ENCODE data around the gene BMAL1.
"Not testable (repeated sequence)": the region's sequence is repeated elsewhere in the genome, so short reads cannot be mapped to it uniquely, and the experiment has no call there.

BMAL1 gene

DNA sequence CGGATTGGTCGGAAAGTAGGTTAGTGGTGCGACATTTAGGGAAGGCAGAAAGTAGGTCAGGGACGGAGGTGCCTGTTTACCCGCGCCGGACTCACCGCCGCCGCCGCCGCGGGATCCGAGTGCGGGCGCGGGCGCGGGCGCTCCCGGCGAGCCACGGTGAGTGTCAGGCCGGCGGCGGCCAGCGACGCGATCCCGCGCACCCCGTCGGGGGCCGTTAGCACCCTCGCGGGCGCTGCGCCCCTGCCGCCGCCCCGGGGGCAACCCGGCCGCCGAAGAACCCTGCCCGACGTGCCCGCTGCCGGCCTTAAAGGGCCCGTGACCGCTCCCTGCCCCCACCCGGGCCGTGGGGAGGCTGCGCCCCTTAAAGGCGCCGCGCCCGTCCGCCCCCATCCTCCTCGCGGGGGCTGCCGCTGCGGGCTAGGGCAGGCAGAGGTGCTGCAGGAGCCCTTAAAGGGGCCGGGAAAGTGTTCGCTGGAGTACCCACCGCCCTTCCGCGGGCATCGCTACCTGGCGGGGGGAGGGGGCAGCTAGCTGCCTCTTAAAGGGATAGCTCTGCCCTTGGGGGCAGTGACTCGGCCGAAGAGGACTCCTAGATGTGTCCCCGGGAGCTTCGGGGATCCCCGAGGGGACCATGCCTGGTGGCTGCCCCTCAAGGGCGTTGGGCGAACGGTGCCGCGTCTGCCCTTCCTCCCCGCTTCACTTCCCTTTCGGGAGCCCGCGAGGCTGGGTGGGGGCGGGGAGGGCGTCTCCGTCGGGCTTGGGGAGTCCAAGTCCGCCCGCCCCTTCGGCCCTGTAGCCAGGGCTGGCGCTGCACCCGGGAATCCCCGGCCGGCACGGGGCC, at the start of gene BMAL1:
TSS of gene BMAL1 (plus strand) at position 23 of the 841 bp plus-strand sequence. CDS start 76,519 bp downstream, outside the sequence.
- DNase-seq: no peak

DNA sequence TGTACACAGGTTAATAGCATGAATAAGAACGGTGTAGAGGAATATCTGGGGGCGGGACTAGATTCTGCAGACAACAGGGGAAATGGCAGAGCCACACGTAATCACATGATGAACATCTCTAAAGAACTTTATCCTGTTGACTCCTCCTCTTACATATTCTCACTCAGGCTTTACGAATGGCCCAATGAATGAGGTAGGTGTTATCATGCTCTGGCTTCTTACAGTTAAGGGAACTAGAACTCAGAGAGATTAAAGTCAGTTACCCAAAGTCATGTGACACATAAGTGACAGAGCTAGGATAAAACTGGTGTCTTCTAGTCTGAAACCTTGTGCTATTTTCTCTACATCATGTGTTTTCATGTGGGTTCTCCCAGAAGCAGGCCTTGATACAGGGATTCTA, 49.0 kb upstream of the BMAL1 start:
- DNase-seq: no peak

DNA sequence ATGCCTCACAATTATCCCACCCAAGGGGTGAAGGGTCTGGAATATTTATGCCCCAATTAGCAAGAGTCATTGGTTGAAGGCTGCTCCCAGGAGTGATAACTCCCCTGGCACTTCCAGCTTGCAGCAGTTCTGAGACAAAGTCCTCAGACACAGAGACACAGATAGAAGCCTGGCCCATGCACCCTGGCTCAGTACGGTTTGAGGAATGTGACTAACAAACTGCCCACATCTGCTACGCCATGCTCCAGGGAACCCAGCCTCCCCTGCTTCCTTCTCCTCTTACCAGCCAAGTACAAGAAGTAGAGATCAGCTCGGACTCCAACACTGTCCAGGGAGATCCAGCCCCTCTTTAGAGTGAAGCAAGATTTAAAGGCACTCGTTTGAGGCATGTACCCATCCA, 48.5 kb upstream of the BMAL1 start:
- no peak for DNase-seq

DNA sequence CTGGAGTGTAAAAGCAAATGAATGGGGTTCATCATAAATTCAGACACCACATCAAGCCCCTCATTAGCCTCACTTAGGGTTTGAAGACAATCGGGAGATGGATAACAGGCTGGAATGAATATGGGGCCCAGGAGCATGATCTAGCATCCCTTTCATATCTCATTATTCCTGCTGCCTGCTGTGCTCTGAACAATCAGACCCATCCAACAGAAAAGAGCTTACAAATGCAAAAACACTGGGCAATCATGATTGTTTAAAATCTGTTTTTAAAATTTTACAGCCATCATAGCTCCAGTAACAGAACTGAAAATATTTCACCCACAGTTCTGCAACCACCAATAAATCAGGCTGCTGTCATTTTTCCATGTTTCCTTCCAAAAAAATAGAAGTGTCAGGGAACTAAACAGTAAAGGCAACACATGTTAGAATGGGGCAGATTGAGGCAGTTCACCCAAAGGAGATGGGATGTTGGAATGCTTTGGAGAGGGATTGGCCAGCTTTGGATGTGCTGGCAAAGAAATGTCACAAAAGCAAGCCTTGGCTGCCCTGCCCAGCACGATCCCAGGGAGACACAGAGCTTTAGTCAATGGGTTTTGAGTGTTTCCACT, 47.8 kb upstream of the BMAL1 start:
- no peak for DNase-seq

DNA sequence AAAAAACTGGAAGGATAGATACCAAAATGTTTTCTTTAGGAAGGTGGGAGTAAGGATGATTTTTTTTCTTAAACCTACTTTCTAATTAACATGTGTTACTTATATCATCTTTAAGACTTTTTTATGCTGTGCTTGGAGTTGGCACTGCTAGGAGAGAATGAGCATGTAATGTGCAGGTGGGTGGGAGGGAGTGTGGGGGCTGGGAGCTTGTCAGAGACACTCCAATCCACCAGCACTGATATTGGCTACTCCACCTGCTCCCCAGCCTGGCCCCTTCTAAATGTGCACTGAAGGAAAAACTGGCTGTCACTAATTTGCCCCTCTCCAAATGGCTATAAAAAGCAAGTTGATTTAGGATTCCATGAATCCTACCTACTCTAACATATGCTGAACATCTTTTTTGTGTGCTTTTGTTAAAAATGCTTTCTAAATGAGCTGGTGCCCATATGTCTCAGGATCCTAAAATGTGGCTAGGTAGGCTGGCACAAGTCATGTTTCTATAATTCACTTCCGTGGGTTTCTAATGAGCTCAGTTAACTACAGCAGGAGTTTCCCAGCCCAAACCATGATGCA, 44.3 kb upstream of the BMAL1 start:
- DNase-seq: peak; percentile 4

DNA sequence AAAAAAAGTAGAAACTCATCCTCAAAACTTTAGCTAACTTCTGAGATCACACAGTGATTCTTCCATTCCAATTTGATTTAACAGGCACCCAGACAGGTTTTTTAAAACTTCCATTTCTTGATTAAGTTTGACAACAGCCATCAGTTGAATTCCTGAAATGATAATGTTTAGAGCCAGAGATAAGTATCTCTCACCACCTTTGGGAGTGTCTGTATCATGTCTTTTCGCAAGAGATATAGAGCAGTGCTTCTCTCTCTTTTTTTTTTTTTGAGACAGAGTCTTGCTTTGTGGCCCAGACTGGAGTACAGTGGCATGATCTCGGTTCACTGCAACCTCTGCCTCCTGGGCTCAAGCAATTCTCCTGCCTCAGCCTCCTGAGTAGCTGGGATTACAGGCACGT, 41.7 kb upstream of the BMAL1 start:
- no peak for DNase-seq

DNA sequence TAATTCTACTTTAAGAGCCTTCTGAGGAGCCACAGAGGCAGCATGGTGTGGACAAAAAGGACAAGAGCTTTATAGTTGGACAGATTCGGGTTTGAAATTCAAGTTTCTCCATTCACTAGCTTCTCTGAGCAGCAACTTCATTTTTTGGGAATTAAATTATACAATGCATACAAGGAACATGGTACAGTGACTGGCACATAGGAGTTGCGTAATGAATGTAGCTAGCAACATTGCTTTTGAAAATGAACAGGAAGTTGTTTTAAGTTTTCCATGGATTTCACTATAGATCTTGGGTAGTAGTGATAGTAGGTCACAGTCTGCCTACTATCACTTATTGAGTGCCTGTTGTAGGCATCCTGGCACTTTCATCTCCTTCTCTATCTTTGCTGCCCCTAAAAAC, 41.0 kb upstream of the BMAL1 start:
- no peak for DNase-seq

DNA sequence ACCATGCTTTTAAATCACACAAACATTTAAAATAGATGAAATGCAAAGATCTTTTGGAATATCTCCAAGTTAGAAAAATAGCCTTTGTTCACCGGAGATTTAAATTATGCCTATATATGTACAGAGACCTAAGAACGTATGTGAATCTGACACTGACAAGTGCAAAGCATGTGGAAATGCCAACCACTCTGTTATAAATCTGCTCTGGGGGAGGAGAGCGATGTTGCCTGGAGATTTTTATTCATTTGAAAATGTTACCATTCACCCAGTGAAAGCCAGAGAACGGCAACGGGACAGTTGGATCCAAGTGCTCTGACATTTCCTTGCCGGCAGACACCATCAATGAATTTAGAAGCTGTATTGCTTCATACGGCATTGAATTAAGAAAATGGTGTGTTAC, 39.8 kb upstream of the BMAL1 start:
- no peak for DNase-seq

DNA sequence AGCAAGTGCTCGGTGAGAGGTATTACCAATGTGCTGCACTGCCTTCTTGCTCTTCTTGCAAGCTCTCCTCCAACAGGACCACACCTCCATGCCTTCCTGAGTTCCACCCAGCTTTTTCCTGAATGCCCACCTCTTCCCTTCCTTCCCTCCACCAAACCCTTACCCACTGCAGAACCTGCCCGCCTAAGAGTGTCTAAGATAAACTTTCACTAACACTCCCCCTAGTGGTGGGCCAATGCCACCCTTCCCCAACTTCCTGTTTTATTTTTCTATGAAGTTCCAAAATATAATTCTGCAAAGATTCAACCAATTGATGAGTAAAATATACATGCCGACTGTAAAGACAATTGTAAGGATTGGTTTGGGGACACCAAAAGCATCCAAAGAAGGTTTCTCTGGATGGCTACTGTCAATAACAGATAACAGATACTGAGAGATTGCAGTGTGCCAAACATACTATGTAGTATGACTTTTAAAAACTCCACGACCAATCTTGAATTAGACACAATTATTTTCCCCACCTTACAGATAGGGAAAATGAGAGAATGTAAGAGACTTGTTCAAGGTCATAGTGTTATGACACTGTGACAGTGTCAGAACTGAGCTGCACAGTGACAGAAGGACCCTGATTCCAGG, 38.6 kb upstream of the BMAL1 start:
- peak; percentile 23 for DNase-seq

DNA sequence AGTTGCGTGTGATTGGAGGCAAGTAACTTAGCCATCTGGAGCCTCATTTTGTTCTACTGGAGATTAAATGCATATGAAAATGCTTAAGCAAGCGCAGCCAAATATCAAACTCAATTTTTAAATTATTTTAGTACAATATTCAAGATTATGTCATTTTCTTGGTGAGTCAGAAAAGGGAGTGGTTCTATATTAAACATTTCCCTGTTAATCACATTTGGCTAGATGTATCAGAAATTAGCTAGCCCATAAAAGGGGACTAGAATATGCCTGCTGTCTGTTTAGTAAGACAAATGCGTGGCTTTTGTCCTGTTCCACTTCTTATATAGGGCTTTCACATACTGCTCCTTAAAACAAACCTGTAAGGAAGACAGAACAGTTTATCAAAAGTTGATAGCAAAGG, 35.0 kb upstream of the BMAL1 start:
- DNase-seq: no peak

DNA sequence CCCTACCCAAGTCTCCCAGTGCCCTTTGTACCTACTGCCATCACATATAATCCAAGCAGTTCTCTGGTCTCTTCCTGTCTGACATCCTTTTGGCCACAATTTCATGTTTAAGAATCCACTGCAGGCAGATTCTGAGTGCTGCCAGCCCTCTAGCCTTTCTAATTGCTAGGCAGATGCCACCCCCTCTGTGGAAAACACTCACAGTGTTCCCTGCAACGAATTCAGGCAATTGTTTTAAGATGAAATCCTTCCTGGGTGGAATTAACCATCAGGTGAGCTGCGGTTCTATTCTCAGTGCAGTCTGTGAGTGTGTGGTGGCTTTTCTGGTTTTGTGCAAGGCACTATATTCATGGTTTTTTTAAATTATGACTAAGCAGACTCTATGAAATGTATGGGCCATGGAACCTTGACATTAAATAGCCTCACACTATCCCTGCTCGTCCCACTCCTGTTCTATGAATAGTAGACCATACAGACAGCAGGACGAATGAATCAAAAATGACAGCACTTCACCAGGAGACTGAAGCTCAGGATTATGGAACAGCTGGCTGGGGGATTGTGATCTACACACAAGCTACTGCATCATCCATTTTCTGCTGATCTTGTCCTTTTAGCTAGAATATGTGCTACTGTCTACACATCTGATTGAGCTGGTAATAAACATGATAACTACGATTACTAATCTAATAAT, 29.8 kb upstream of the BMAL1 start:
- no peak for DNase-seq

DNA sequence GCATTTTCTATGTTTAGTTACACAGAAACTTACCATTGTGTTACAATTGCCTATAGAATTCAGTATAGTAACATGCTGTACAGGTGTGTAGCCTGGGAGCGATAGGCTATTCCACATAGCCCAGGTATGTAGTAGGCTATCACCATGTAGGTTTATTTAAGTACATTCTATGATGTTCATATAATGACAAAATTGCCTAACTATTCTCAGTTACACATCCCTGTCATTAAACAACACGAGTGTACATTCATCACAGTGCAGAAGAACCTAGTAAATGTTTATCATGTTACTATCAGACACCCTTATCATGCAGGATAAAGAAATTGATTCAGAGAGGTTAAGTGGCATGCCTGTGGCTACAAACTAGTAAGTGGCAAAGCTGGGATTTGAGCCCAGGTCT, 28.4 kb upstream of the BMAL1 start:
- DNase-seq: no peak

DNA sequence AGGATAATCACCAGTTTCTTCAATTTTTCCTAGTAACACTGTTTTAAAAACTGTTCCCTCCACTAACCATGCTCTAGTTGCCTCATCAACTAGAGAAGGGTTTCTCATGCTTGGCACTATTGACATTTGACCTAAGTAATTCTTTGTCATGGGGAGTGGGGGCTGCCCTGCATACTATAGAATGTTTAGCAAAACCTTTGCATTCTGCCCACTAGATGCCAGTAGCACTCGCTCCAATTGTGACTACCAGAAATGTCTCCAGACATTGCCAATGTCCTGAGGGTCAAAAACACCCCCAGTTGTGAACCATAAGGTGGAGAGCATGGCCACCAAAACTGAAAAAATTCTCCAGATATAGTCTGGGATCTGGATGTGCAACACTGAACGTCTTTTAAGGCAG, 27.6 kb upstream of the BMAL1 start:
- no peak for DNase-seq

DNA sequence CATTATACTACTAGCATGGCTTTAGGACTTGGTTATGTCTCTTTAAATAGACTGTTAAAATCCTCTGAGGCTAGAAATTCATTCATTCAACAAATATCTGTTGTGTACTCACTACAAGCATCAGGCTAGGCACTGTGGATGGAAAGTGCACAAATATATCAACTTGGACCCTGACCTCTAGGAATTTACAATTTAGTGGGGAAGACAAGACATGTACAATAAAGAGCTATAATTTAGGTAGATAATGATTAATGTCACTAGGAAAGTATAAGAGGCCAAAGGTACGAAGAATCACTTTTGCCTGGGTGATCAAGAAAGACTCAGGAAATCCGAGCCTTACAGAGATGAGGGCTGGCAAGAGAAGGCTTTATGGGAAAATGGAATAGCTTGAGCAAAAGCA, 25.6 kb upstream of the BMAL1 start:
- no peak for DNase-seq

DNA sequence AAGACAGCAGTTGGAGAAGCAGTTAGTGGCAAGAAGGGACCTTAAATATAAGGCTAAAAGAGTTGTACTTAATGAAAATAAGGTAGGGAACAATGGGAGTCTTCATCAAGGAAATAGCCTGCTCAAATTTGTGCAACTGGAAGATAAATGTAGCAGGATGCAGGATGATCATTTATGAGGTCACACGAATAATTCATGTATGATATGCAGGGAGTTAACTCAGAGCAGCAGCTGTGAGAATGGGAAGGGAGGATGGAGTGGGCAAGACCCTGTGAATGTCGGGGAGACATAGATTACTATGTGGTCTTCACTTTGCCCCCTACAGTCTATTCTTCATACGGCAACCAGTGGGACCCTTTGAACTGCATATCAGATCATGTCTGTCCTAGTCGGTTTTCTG, 25.2 kb upstream of the BMAL1 start:
- DNase-seq: no peak

DNA sequence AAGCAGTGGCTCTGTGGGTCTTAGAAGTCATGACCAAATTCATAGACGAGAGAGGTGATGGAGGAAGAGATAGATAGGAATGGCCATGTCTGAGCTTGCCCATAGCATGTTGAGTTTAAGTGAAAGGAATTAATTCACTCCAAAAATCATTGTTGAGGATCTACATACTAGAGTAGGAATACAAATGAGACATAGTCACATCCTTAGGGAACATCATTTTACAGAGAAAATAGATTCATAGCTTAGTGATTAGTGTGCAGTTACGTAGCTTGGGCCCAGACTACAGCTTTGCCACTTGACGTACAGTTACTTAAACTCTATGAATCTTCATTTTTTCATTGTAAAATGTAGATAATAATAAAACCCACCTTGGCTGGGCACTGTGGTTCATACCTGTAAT, 21.4 kb upstream of the BMAL1 start:
- DNase-seq: no peak

DNA sequence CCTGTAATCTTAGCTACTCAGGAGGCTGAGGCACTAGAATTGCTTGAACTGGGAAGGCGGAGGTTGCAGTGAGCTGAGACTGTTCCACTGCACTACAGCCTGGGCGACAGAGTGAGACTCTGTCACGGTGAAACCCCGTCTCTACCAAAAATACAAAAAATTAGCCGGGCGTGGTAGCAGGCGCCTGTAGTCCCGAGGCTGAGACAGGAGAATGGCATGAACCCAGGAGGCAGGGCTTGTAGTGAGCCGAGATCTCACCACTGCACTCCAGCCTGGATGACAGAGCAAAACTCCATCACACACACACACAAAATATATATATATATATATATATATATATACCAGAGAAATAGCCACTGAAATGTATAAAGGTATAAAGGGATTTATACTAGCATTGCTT, 19.5 kb upstream of the BMAL1 start:
- not testable (repeated sequence) for DNase-seq

DNA sequence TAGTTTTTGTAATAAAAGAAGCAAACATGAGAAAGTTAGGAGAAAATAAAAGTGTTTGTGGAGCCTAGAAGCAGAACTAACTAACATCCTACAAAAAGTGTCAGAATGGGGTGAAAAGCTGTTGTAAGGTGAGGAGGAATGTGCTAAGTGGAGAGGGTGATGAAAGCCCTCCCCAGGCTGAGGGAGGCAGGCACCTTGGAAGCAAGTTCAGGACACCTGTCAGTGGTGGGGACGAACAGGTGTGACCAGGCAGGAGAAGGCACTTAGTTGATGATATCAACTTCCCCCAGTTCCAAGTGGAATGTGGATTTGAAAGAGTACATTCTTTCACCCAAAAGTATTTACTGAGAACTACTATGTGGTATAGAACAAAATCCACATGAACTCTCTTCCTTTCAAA, 18.7 kb upstream of the BMAL1 start:
- no peak for DNase-seq

DNA sequence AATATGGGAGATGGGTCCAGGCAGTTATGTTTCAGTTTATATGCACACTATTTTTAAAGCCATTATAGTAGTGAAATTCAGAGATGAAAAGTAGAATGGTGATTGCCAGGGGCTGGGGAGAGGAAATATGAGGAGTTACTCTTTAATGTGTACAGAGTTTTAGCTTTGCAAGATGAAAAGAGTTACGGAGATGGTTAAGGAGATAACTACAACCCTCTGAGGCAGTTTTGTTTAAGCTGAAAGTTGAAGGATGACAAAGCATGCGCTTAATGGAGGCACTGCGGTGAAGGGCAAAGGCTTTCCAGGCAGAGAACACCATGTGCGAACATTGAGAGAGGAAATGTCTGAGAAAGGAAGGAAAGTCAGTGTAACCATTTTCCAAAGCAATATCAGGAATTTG, 18.2 kb upstream of the BMAL1 start:
- DNase-seq: no peak

DNA sequence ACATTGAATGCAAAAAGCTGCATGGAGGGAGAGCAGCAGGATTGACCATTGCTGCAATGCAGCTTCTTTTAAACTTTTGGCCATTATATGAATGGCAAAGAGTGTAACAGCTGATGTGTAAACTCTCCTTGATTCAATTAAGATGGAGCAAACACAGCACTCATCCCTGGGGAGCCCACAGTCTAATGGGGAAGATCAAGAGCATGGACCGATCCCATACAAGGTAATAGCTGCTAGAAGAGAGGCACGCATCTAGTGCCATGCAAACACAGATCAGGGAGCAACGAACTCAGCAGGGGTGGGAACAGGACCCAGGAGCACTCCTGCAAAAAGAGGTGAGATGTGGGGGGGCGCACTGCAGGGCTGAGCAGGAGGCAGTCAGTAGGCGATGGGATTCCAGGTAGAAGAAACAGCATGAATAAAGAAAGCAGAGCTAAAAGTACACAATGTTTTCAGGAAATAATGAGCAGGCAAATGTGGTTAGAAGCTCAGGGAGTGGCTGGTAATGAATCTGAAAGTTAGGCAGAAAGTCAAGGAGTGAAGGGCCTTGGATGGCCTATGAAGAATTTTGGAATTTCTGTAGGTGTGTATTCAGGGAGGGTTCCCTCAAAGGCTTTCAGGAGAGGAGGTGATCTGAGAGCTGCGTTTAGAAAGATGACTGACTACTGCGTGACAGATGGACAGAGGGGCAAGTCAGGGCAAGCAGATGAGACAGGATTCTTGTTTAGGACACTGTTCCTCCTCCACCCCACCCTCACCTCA, 17.2 kb upstream of the BMAL1 start:
- no peak for DNase-seq

DNA sequence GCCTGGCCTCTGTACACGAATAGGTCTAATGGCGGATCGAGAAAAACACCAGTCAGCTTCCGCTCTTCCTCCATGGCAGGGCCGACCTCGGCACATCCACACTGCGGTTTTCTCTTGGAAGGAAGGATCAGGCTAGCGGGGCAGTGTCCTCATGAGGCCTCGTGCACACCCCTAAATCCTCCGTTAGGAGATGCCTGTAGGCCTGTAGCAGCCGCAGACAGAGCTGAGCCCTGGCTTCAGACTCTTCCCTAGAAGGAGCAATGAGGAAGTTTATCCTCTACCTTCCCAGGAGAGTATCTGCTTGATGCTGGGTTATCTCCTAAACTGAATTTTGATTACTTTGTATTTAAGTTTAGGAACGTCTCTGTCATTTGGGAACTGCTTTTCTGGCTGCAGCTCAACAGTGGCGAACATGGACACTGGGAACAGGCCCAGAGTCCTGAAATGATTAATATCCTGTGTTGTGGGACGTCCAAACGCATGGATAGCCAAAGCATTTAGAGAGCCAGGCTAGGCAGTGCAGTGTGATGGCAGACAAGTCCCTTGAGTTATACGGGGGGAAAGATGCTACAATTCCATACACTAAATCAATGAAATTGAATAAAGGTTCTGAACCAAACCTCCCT, 16.5 kb upstream of the BMAL1 start:
- no peak for DNase-seq

DNA sequence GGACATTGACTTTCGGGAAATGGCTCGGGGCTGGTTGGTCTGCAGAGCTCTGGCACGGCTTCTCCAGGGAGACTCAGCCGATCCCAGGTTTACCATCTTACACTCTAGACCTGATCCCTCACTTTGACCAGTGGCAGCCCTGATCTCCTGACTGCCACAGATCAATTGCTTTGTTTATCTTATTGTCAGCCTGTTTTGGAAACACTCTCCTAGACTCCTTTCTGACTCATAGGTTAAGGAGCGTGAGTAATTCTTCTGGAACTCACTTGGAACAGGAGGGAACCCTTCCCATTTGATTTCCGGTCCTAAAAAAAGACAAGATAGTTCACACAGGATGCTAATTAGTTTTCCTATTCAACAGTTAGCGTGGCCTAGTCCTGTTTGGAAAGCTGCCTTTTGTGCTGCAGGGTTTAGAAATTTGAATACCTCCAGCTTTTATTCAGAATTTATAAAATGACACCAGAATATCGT, 16.0 kb upstream of the BMAL1 start:
- DNase-seq: no peak

Measured in NCI-H2171 (cell line).